G401 (cell line): ENCODE measurements around the gene HPX. TPM values are rescaled to one million over a fixed set of nuclear protein-coding genes. Genes with fewer than 3 reads are reported as not detected.

Experiments used
- DNase-seq: peaks from one replicate; pipeline ENCODE4 v3.0.0-alpha.2; 2015; ENCODE audit warnings: low spot score
- in situ Hi-C: cut with HindIII; loops from 2 replicates; pipeline ENCODE4 v1.10.0; 2016; ENCODE audit warnings: low sequenced_read_pairs, mixed read lengths
- total RNA-seq: library from RNA; depleted of rRNA; stranded (reverse); fragments of >200 nt; shearing (Covaris generic); gene quantifications from 2 replicates; pipeline ENCODE4 v1.2.3, GENCODE V29; 2014

The HPX gene
- total RNA-seq, 1 experiment from 2014 or later, result not detected

DNA sequence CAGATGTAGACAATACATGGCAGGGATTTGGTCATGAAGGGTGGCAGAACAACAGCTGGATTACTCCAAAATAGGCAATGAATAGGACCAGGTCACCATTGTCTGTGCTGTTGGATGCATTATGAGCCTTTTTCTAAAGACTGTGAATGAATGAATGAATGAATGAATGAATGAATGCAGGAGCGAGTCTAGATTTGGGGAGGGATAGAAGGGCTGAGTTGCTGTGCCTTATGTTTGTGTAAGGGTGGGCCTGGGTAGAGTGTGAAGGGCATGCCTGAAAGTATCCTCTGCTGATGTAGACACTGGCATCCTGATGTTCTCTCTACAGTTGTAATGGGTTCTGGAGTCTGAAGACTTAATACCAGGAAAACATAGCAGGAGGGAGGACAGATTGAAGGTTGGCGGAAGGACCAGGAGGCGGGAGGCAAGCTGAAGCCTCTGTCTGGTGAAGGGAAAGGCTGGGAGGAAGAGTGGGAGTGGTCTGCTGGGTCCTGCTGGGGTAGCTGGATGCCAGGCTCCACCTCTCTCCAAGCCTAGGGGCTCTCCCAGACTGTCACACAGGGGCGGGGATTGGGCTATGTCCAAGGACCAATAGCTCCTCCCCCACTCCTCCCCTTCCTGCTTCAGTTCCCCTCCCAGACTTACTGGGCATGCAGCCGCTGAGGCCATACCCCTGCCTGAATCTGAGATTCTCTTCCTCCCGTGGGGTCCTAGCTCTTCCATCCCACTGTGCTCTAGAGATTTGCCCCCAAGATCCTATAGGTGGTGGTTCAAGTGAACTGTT lies 28.1 kb upstream of the HPX start:
- DNase-seq, result peak; percentile 60
- in situ Hi-C loops, result no loop called here

DNA sequence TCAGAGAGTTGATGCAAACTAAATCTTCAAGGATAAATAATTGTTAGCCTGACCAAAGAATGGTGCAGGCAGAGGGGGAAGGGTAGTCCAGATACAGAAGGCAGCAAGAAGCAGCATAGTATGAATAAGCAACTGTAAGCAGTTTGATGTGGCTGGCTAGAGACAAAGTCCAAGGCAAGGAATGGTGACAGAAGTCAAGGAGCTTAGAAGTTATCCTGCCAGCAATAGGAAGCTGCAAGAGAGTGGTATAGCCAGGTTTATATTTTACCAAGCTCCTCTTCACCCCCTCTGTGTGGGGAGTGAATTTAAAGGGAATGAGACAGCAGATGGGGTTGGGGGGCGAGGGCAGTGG lies 18.3 kb upstream of the HPX start:
- no peak for DNase-seq
- in situ Hi-C loops, result no loop called here

DNA sequence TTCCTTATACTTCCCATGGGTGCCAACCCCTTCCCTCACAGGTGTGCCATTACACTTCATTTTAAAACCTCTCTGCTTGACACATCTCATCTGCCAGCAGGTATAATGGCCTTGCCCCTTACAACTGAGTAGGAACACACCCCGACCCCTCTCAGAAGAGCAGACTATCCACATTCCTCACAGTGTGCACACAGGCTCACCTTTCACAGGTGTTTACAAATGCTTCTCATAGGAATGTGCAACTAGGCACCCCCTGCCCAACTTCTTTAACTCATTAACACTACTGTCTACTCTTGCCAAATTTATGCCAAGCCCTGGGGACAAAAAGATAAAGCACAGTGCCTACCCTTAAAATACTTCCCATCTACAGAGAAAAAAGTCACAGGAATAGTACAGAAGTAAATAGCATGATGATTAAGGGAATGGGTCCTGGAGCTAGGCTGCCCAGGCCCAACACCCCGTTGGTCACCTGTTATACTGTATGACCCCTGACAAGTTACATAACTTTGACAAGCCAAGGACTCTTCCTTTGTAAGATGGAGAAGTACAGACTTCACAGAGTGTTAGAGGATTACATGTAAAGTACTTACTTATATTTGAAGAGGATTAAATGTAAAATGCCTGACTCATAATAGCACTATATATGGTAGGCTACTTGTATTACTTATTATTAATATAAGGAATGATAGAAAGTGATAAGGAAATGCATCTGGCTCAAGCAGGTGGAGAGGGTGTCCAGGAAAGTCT lies 17.7 kb upstream of the HPX start:
- DNase-seq, result no peak
- in situ Hi-C loops, result no loop called here

DNA sequence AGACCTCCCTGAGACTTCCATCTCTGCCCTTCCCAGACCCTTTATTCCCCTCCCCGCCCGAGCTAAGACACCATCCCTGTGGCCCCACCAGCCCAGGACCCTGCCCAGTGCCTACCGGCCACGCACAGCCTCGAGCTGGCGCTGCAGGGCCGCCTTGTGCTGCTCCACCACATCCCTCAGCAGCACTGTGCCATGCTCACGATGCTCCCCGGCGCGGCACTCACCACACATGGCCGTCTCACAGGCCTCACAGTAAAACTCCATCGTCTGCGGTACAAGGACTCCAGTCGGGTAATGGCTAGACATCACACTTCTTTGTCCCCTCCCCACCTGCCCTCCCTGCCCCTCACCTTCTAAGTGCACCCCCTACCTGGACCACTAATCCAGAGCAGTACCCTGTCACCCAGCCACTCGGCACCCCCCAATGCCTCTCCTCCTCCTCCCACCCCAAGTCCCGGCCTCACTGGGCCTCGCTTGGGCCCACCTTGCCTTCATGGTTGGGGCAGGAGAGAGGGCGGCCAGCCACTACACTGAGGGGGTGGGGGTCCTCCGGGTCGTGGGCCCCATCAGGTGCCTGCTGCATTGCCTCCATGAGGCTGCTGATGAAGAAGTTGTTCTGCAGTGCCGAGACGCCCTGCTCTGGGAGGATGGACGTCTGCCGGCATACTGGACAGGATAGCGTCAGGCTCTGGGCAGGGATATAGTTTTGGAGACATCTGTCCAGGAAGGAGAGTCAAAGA lies 17.0 kb upstream of the HPX start:
- no peak for DNase-seq
- in situ Hi-C loops, result no loop called here

DNA sequence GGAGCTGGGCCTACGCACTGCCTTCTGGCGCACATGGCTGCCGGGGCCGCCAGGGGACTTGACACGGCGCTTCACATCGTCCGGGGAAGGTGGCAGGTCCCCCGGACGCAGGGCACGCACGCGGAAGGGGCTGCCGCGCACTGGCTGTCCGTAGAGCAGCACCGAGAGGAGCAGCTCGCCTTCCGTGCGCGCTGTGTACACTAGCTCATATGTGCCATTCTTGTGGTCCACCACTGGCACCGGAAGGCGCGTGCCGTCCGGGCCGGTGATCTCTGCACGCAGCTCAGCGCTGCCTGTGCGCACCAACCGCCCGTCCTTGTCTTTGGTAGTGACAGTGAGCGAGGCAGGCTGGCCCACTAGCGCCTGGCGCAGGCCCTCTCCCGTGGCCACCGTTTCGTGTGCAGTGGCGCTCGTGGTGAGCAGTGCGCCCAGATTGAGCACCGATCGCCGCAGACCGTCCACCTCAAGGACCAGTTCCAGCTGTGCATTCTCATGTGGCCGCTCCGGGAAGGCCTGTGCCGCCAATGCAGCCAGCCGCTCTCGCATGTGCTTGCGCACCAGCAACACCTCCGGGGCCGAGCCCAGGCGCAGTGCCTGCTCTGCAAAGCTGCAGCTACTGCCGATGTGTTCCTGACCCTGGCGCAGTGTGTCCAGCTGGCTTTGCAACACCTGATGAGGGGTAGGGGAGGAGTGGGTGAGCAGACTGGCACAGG lies 15.7 kb upstream of the HPX start:
- no peak for DNase-seq
- in situ Hi-C loops, result no loop called here

DNA sequence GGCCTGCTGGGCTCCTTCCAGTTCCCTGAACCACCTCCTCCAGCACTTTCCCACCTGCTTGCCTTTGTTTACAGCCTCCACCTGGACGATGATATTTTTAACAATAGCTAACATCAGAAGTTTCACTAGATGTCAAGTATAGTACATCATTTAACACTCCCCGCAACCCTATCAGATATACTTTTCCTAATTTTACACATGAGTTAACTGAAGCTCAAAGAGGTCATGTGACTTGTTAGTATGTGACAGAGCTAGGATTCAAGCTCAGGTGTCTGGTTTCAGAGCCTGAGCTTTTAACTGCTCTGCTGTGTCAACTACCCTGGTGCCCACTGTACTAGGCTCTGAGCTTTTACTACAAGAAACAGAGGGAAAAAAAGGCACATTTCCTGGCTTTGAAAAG lies 14.3 kb upstream of the HPX start:
- in situ Hi-C loops, result no loop called here
- DNase-seq, result no peak

DNA sequence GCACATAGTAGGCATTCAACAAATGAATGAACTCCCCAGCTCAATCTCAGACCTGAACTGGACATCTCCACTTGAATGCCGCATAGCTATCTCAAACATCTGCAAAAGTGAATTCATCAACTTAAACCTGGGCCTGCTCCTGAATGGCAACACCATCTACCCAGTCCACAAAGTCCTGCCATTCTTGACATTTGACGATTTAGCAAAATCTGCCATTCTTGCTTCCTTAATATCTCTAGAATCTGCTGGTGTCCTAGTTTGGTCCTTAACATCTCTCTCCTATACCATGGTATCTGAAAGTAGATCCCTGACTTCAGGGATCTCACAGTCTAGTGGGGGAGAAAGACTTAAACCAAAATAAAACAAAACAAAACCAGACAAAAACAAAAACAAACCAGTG lies 12.4 kb upstream of the HPX start:
- DNase-seq, result no peak
- in situ Hi-C loops, result no loop called here

DNA sequence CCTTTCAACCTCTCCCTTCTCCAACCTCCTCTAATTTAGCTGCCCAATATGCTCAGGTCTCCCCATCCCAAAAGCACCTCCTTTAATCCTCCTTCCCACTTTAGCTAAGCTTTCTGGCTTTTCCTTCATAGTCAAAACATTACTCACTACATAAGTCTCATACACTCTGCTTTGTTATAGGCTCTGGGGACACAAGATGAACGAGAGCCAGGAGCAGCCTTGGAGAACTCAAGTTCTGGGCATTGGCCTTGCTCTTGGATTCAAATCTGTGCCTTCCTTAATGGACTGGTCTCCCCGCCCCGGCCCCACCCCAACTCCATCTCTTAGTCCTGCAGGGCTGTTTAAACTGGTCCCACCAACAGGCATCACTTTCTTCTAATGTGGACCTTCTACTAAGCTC lies 11.4 kb upstream of the HPX start:
- in situ Hi-C loops, result no loop called here
- DNase-seq, result no peak

DNA sequence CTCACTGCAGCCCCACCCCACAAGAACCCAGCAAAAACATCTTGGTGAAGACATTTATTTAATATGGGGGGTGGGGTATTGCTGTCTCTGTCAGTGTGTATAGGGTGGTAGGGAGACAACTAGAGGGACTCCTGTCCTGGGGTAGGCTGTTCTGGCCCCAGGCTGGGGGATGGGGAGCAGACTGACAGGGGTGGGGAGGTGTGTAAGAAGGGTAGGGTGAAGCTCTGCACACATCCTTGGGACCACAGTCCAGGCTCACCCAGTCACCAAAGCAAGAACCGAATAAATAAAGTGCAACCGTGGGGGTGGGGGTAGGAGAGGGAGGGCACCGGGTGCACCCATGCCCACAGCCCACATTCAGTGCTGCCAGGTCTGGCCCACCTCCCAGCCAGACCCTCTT lies 7.8 kb upstream of the HPX start:
- DNase-seq, result no peak
- in situ Hi-C loops, result no loop called here

DNA sequence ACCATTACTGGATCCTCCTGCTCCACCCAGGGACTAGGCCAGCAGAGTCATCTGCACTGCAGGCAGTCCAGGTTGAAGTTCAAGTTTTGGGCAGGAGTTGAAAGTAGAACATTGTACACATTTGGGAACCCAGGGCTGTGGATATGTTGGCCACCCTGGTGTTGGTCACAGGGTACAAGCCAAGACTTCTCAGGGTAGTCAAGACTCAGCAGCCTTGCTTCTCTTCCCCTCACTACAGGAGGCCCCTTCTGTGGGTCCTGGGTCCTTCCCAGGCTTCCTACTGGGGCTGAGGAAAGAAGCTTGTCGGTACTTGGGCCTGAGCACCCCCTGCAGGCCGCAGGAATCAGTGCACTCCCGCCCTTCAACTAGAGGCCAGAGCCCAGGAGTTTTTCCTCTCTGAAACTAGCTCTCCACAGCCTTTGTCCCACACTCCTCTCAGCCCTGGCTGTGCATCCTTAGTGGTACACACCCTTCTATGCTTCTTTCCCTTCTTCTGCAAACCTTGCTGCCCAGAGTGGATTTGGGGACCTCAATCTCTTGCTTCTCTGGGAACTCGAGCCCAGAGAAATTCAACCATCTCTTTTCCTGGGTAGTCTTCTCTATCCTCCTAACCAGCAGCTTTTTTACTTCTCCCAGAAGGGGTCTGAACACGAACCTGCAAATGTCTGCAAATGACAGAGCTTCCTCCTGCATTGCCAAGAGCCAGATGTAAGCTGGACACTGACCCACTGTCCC lies 2.6 kb upstream of the HPX start:
- in situ Hi-C loops, result loop anchor here (5.0 kb wide), 1 partner anchor 41 kb away; no protein-coding TSS in a partner anchor
- peak; percentile 67 for DNase-seq

DNA sequence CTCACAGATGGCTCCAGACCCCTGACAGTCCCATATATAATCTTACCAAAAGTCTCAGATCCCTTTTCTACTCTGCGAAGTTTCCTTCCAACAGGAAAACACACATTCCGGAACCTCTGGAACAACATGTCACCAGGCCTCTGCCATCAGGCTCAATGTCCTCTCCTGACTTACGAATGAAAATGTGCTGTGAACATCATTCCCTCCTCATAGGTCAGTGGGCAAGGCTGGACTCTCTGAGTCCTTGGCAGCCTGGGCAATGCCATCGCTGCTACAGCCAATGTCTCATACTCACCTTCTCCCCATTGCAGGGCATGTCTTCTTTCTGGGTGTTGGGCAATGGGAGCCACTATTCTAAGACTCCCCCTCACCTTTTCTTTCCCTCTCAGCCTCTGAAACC lies 1.7 kb upstream of the HPX start:
- DNase-seq, result no peak
- in situ Hi-C loops, result loop anchor here (5.0 kb wide), 1 partner anchor 40 kb away; no protein-coding TSS in a partner anchor

DNA sequence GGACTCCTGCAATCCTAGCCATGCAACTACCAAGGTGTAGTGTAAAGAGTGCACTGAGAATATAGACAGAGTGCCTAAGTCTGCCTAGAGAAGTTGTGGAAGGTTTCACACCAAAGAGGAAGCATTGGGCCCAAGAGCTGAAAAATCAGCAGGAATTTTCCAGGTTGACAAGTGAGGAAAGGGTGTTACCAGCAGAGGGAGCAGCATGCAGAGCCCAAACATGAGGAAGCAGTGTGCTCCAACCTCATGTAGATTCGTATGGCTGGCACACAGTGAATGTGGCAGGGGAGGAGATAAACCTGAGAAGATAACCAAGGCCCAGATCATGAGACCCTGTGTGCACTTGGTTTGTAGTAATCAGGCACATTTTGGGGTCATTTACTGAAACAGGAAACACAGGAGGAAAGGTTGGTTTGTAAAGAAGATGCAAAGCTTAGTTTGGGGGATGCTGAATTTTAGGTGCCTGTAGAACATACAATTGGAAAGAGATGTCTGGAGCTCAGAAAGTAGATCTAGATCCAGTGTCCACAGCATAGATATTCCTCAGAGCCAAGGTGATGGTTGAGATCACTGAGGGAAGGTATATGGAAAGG lies 1.7 kb downstream of the HPX start:
- peak; percentile 84 for DNase-seq
- in situ Hi-C loops, result no loop called here

DNA sequence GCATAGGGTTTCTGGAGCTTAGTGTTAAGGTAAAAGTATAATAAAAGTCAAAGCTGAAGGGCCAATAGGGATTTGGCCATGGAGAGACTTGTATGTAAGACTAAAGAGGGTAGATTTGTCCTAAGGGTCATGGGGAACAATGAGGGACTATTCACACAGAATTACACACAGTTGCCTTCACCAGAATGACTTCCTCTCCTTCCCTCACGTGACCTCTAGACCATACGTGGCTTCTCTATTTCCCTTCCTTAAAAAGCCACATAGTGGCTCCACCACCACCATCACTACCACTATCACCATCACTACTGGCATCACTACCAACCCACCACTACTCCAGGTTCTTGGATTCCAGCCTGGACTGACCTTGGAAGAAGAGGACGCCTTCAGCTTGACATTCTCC lies 2.8 kb downstream of the HPX start:
- in situ Hi-C loops, result no loop called here
- no peak for DNase-seq

DNA sequence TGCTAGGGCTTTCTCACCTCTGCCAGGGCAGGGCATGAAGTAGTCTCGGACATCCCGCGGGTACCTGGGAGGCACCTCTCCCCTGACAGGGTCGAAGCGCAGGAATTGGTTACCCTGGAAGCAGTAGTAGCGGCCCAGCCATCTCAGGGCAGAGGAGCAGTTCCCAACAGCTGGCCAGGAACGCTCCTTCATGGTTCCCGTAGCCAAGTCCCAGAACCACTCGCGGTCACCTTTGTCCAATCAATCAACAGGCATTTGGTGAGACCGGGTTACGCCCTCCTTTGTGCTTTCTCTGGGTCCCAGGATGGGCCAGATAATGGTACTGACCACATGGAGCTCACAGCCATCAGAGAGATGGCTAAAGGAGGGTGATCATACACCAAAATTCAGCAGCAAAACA lies 3.4 kb downstream of the HPX start:
- in situ Hi-C loops, result no loop called here
- DNase-seq, result no peak

DNA sequence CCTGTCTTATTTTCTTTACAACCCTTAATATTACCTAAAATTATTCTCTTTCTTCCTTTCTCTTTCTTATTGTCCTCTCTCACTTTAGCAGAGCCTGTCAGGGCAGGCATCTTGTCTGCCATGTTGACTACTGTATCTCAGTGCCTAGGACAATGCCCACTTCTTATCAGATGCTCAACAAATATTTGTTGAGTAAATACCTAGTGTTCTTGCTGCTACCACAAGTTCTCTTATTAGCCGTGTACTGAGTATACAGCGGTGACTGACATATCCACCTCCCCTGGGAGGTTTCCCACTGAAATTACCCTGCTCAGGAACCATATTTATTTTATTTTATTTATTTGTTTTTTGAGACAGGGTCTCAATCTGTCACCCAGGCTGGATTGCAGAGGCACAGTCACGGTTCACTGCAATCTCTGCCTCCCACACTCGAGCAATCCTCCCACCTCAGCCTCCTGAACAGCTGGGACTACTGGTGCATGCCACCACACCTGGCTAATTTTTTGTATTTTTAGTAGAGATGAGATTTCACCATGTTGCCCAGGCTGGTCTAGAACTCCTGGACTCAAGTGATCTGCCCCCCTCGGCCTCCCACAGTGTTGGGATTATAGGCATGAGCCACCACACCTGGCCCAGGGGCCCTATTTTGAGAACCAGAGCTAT lies 6.7 kb downstream of the HPX start:
- in situ Hi-C loops, result no loop called here
- no peak for DNase-seq

DNA sequence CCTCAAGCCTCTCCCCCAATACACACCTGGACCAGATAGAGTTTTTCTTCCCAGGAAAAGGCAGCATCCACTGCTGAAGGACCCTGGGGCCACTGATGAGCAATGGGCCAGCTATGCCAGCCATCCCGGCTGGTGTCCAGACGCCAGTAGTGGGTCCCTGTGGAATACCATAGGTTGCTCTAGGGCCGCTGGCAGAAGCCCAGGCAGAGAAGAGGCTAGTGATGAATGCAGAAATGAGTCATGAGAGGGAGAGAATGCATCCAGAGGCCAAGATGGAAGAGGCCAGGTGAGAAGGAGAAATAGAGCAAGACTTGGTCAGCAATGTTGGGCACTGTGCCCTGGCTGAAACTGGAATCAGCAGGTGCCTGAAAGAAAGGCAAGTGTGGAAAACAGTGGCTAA lies 8.9 kb downstream of the HPX start:
- in situ Hi-C loops, result no loop called here
- no peak for DNase-seq

DNA sequence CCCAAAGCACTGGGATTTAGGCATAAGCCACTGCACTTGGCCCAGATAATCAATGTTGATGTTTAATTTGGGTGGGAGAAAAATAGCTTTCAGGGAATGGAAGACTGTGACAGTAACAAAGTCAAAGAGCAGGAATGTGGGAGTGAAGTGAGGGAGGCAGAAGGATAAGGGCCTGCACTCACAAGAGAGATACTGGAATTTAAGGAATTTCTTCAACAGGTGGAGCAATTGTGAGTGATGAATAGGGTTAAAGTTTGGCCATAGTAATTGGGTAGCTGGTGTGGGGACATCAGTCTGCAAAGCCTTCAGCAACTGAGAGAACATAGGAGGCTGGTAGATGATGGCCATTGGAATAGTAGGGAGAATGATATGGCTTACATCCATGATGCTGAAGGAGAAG lies 13.3 kb downstream of the HPX start:
- DNase-seq, result no peak
- in situ Hi-C loops, result no loop called here

DNA sequence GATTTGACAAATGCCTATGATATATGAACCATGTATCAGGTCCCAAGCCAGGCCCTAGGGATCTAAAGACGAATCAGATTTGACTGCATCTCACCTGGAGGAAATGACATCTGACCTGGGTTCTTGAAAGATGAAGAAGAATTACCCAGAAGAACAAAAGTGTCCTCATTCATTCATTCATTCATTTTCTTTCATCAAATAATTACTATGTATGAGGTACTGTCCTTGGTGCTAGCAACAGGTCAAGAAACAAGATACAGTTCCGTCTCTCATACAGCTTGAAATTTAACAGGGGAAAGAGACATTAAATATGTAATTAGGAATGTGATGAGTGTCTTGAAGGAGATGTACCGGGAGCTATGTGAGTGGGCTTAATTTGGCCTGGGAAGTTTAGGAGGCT lies 20.1 kb downstream of the HPX start:
- in situ Hi-C loops, result no loop called here
- DNase-seq, result no peak
